NCI-H748 treated with DMSO at 0.1 percent for 48 hours (cell line): ENCODE results near the gene CUTA.
"Not testable (repeated sequence)": the region's sequence is repeated elsewhere in the genome, so short reads cannot be mapped to it uniquely, and the experiment has no call there.

Experiments
- DNase-seq: peaks from one replicate; lab custom pipeline; 2025; lab: John Stamatoyannopoulos, UW

Gene CUTA

DNA sequence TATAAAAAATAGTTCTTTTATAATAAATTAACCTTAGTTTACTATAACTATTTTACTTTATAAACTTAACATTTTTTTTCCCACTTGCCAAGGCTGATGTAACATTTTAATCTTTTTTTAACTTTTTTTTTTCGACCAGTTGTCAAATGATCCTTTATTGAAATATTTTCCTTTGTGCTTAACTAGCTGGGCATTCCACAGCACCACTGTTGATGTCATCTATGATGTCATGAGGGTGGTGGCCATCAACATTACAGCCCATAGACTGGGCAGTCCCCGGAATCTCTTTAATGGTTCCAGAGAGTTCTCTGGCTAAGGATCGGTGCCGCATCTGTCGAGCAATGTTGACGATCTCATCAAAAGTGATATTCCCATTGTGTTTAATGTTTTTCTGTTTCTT is 18.0 kb downstream of the CUTA start:
- DNase-seq: not testable (repeated sequence)

DNA sequence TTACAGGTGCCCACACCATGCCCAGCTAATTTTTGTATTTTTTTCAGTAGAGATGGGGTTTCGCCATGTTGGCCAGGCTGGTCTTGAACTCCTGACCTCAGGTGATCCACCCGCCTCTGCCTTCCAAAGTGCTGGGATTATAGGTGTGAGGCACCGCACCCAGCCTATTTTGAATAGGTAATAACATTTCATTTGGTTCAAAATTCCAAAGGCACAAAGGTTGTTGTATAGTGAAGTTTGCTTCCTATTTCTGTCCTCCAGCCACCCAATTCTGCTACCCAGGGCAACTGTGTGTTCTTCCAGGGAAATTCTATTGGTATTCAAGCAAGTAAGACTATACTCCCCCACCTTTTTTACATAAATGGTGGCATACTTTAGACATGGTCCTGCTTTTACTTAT is 19.3 kb downstream of the CUTA start:
- DNase-seq: not testable (repeated sequence)

- DNase-seq: no peak
Observed at GRCh38 chr6:33397541-33397940, 20.4 kb downstream of the CUTA start.

DNA sequence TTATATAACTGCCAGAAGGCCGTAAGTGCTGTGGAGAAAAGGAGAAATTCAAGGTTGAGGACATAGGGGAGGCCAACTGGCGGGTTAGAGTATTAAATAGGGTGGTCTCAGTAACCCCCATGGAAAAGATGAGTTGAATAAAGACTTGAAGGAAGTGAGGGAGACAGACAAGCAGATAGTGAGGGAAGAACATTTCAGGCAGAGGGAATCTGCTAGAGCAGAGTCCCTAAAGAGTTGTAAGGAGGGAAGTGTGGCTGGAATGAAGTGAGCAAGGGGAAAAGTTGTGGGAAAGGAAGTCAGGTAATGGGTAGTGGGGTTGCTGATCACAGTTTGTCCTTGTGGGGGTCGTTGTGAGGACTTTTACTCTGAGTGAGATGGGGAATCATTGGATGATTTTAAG is 24.9 kb downstream of the CUTA start:
- DNase-seq: no peak

DNA sequence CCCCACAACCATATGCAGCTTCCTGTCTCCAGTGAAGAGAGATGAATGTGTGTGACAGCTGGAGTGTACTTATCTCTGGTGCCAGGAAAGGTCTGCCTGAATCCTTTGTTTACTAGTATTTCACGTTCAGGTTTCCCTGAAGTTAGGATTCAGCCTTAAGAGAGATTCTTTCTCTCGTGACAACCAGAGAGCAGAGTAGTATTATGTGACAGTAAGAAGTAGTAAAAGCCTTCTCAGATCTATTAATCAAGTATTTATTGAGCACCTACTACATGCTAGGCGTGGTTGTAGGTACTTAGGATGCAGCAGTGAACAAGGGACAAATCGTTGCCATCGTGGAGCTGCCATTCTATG is 25.3 kb downstream of the CUTA start:
- no peak for DNase-seq

DNA sequence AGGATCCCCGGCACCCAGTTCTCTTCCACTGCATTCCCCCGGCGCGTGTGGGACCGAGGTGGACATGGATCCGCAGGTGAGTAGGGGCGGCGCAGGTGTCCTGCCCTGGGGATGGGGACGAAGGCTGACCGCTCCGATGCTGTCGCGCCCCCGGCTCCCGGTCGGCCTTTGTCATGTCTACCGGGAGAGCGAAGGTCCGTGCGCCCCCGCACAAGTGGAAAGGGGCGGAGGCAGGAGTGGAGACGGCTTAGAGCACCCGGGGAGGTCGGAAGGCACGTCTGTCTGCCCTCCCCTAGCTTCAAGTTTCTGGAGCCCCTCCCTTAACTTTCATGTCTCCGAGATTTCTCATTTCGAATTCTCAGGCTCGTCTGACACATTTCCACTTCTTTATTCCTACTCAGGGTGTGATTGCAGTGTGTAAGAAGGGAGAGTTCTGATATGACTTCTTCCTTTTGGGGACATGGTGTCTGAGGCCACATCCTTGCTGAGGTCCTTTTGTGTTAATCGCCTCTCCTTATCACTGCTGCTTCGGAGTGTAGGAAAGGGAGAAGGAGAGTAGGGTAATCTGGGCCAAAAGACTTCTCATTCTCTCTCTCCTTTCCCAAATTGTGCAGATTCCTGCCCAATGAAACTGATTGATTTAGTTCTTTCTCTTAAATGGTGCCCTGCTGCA is 25.8 kb downstream of the CUTA start:
- no peak for DNase-seq

- DNase-seq: peak; percentile 100
Observed at GRCh38 chr6:33391278-33391921, 26.5 kb downstream of the CUTA start, which contains the start of gene KIFC1. KIFC1 (plus strand) TSS chr6:33391823; CDS start chr6:33391986, 163 bp downstream.

GRCh38 chr6:33390767-33391277 is 27.1 kb downstream of the CUTA start:
- no peak for DNase-seq

GRCh38 chr6:33390173-33390572 is 27.7 kb downstream of the CUTA start:
- DNase-seq: no peak

- DNase-seq: no peak
Observed at GRCh38 chr6:33384581-33385020, 33.3 kb downstream of the CUTA start.

DNA sequence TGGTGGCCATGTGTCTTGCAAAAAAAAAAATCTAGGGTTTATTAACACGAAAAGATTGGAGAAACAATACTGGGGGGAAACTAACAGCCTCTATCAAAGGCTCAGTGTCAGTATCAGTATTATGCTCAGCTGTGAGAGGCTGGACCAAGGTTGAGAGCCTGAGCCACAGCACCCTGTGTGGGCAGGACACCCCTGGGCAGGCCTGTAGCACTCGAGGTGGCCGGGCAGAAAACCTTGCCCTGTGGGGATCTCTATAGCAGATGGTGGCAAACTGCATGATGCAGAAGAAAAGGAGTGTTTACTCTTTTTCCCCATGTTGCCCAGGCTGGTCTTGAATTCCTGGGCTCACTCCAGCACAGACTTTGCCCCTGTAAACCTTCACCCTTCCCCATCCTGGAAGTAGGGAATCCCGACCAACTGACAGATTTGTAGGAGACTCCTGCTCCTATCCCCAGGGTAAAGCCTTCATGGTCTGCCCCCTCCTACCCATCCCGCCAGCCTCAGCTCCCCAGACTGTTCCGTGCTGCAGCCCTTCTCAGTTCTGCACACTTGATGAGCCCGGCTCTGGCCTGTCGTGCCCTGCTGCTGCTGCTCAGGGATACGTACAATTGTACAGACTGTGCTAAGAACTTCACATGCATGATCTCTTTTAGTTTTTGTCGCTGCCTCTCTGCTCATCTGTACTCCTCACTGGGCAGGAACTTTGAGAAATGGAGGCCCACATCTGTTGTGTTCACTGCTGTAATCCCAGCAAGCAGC is 34.3 kb downstream of the CUTA start:
- DNase-seq: no peak

- no peak for DNase-seq
Observed at GRCh38 chr6:33380272-33380981, 37.5 kb downstream of the CUTA start.

DNA sequence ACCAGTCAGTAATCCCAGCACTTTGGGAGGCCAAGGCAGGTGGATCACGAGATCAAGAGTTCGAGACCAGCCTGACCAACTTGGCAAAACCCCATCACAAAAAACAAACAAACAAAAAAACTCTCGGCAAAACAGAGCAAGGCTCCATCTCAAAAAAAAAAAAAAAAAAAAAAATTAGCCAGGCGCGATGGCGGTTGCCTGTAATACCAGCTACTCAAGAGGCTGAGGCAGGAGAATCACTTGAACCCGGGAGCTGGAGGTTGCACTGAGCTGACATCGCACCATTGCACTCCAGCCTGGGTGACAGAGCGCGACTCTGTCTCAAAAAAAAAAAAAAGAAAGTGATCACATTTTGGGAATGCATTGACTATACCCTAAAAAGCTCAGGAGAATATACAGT is 38.7 kb downstream of the CUTA start:
- not testable (repeated sequence) for DNase-seq

- DNase-seq: no peak
Observed at GRCh38 chr6:33377171-33377570, 40.7 kb downstream of the CUTA start.

DNA sequence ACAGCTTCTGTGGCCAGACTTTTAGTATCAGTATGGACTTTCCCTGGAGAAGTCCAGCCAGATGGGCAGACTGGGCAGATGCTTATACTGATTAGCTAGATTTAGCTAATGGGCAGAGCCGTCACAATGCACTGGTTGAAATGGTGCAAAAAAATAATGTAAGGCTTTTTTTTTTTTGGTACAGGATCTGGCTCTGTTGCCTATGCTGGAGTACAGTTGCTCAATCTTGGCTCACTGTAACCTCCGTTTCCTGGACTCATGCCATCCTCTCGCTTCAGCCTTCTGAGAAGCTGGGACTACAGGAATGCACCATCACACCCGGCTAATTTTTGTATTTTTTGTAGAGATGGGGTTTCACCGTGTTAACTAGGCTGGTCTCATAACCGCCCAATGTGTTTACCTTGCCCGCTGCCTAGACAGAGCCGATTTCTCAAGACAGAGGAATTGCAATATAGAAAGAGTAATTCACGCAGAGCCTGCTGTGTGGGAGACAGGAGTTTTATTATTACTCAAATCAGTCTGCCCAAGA is 42.7 kb downstream of the CUTA start:
- no peak for DNase-seq

GRCh38 chr6:33373960-33374910 is 43.7 kb downstream of the CUTA start:
- no peak for DNase-seq

GRCh38 chr6:33372526-33373123 is 45.3 kb downstream of the CUTA start:
- no peak for DNase-seq

DNA sequence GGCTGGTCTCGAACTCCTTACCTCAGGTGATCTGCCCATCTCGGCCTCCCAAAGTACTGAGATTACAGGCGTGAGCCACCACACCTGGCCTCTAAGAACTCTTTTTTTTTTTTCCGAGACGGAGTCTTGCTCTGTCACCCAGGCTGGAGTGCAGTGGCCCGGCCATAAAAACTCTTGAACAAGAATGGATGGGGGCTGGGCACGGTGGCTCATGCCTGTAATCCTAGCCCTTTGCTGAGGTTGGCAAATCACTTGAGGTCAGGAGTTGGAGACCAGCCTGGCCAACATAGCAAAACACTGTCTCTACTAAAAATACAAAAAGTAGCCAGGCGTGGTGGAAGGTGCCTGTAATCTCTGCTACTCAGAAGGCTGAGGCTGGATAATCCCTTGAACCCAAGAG is 46.0 kb downstream of the CUTA start:
- DNase-seq: not testable (repeated sequence)

- not testable (repeated sequence) for DNase-seq
Observed at GRCh38 chr6:33367715-33368025, 50.2 kb downstream of the CUTA start.

GRCh38 chr6:33367009-33367714 is 50.7 kb downstream of the CUTA start:
- DNase-seq: no peak
